HFF-Myc (cell line): ENCODE results near the gene PRR14.

ENCODE experiments used
- DNase-seq: peaks from one replicate; pipeline ENCODE4 v3.0.0-alpha.2; 2011; ENCODE audit warnings: low read depth; ENCODE audit errors: extremely low read depth
- H3K4me3 ChIP-seq: replicated peaks from 2 replicates; pipeline ENCODE4 v1.5.1; 2011; ENCODE audit warnings: low read depth, mild to moderate bottlenecking, control low read depth, low read length
- TF ChIP-seq, protein P1 (sequence below): IDR thresholded peaks from 2 replicates; pipeline ENCODE4 v1.5.1; 2012; ENCODE audit warnings: mild to moderate bottlenecking, low read depth, low read length, control low read depth; ENCODE audit errors: missing control alignments

The PRR14 gene

DNA sequence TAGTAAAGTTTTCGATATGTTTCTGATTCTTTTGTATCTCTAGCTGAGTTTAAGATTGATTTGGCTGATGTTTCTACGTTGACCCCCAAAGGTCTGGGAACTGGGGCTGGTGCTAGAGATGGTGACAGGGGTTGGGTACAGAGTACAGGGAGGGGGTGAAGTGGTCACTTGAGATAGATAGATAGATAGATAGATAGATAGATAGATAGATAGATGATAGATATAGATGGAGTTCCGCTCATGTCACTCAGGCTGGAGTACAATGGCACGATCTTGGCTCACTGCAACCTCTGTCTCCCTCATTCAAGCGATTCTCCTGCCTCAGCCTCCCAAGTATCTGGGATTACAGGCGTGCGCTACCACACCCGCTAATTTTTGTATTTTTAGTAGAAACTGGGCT lies 5.6 kb downstream of the PRR14 start:
- TF ChIP-seq, protein P1, sequence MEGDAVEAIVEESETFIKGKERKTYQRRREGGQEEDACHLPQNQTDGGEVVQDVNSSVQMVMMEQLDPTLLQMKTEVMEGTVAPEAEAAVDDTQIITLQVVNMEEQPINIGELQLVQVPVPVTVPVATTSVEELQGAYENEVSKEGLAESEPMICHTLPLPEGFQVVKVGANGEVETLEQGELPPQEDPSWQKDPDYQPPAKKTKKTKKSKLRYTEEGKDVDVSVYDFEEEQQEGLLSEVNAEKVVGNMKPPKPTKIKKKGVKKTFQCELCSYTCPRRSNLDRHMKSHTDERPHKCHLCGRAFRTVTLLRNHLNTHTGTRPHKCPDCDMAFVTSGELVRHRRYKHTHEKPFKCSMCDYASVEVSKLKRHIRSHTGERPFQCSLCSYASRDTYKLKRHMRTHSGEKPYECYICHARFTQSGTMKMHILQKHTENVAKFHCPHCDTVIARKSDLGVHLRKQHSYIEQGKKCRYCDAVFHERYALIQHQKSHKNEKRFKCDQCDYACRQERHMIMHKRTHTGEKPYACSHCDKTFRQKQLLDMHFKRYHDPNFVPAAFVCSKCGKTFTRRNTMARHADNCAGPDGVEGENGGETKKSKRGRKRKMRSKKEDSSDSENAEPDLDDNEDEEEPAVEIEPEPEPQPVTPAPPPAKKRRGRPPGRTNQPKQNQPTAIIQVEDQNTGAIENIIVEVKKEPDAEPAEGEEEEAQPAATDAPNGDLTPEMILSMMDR: no peak
- no peak for DNase-seq
- H3K4me3 ChIP-seq: no peak overlapping the region

DNA sequence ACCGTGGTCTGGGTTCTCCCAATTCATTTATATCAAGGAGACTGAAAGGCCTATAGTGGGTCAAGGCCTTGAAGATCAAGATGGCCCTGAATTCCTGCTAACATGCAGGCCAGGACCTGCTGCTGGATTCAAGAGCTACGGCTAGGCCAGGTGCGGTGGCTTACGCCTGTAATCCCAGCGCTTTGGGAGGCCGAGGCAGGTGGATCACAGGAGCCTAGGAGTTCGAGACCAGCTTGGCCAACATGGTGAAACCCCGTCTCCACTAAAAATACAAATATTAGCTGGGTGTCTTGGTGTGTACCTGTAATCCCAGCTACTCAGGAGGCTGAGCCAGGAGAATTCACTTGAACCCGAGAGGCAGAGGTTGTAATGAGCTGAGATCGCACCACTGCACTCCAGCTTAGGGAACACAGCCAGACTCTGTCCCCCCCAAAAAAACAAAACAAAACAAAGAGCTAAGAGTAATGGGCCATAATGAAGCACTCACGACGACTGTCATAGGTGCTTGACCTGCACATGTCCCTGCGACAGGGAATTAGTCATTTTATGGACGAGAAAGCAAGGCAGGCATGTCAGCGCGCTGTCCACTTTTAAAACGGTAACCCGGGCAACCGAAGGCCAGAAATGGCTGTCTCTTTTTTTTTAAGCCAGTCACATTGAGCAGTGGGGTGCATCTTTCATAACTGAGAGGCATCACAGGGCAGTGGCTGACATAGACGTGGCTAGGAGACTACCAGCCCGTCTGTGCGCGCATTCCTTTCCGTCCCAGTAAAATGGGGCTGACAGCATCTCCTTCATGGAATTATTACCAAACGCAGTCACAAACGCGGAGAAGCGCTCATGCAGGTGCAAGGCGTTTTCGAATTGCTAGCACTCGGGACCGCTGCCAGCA lies 6.5 kb downstream of the PRR14 start:
- TF ChIP-seq, protein P1: no peak
- DNase-seq: no peak
- peak overlapping the region; percentile 47 for H3K4me3 ChIP-seq

DNA sequence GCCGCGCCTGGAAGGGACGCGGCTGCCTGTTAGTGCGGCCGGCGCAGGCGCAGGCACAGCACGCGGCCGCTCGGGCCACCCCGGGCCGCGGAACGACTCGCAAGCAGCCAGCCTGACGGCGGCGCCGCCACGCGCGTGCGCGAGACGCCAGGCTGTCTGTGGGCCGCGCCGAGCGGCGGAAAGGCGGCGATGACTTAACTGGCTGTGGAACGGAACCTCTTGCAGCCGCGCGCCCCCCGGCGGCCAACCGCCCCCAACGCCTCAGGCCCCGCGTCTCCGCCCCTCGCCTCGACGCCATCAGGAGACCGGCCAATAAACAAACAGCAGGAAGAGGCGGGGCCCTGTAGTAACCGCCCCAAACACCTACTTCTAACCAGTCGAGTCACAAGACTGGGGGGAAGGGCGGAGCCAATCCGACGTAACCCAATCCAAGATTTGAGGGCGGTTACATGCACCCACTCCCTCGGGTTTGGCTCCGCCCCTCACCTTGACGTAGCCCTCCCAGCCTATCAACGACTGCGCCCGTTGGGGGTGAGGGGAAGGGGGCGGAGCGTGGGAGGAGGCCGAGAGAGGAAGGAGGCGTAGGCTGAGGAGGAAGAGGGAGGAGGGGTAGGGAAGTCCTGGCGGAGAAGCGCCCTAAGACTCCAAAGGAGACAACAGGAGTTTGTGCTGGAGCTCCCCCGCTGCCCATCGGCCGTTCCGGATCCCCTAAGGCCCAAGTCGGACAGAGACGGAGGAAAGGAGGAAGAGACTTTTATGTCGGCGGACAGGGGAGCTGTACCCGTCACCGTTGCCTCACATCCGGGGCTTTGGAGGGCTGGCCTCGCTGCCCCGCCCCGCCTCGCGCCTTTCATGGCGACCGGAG lies 7.3 kb downstream of the PRR14 start, which contains the start of gene FBRS:
Gene FBRS, plus strand, starts transcription at position 566 of the 865 bp plus-strand sequence. CDS start 1,088 bp downstream, outside the sequence.
- peak; percentile 100 for DNase-seq
- TF ChIP-seq, protein P1: peak; percentile 74

DNA sequence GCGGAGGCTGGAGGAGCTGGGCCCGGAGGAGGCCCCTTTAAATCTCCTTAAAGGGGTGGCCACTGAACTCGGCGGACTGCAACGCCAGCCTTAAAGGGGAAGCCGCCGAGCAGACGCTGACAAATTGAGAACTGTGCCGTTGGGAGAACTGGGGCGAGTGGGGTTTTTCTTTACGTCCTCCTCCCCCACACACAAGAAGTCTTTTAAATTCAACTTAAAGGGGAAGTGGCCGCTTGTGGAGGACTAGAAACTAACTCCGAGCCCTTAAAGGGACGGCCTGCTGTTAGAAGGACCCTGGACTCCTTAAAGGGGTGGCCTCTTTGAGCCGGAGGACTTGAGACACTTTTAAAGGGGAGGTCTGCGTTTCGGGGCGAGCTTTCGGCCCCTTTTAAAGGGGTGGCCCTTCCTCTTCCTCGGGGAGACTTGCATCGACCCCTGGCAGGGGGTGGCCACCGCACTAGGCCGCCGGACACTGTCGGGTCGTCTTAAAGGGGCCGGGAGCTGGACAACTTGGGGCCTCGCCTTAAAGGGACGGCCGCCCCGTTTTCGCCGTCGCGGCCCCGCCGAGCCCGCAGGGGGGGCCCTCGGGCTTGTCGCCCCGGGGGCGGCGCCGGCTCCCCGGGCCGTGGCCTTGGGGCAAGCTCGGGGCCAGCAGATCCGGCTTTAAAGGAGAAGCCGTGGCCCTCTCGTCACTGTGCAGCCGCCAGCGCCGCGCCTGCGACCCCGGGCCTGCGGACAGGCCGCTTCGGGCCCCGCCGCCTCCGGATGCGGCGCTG lies 8.2 kb downstream of the PRR14 start:
- peak; percentile 83 for DNase-seq
- TF ChIP-seq, protein P1: no peak
- H3K4me3 ChIP-seq: peak overlapping the region; percentile 87

More for the DNA sequence above, 7.3 kb downstream of the PRR14 start, which contains the start of gene FBRS:
- peak within 1 kb of the TSS; percentile 87 for H3K4me3 ChIP-seq

DNA sequence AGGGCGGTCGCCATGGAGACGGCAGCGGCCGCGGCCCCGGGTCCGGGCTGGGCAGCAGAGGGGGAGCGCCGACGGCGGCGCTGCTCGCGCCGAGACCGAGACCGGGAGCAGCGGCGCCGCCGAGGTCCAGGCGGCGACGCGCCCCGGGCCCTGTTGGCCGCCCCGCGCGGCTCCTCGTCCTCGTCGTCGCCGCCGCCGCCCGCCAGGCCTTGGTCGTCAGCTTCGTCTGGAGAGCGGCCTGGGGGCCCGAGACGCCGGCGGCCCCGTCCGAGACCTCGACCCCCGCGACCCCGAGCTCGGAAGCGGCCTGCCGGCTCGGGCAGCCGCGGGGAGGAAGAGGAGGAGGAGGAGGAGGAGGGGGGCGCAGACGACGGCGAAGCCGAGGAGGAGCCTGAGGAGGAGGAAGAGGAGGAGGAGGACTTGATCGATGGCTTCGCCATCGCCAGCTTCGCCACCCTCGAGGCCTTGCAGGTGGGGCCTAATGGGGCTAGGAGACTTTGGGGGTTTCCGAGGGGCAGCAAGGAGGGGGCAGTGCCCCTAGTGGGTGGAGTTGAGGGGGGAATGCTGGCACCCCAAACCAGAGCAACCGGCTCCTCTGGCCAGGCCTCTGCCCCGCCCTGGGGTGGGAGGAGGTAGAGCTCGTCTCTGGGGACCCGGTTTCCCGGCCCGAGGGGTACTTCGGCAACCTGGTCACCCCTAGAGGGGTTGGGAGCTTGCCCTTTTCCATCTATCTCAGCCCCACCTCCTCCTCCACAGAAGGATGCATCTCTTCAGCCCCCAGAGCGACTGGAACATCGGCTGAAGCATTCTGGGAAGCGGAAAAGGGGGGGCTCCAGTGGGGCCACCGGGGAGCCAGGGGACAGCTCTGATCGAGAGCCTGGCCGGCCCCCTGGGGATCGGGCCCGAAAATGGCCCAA lies 9.0 kb downstream of the PRR14 start:
- TF ChIP-seq, protein P1: no peak
- H3K4me3 ChIP-seq: peak overlapping the region; percentile 87
- DNase-seq: no peak
